A549 (cell line): ENCODE data around the gene SYNDIG1L.

ENCODE experiments used
- BHLHE40 ChIP-seq: IDR thresholded peaks from 2 replicates; pipeline ENCODE4 v1.6.1; 2012; ENCODE audit warnings: low read depth, low read length, inconsistent platforms
- CTCF ChIP-seq: fragments of >200 bp; sonication (Bioruptor Twin); formaldehyde crosslinking; IDR thresholded peaks from 3 replicates; pipeline ENCODE4 v1.5.1; 2016
- EP300 ChIP-seq, 2 experiments: fragments of >200 bp; sonication (Bioruptor Twin); formaldehyde crosslinking; IDR thresholded peaks; 2 replicates in 1 of 2; 3 replicates in 1 of 2; pipeline ENCODE4 v1.6.1; 2016 to 2017
- MAFK ChIP-seq: fragments of 450-650 bp; IDR thresholded peaks from 2 replicates; pipeline ENCODE4 v1.6.1; 2014; ENCODE audit not compliant: partially characterized antibody
- POLR2A ChIP-seq: IDR thresholded peaks from 2 replicates; pipeline ENCODE4 v1.6.1; 2012; ENCODE audit warnings: mild to moderate bottlenecking, low read length
- RAD21 ChIP-seq, 2 experiments: fragments of >200 bp in 1 of 2; sonication (Bioruptor Twin) in 1 of 2; formaldehyde crosslinking in 1 of 2; IDR thresholded peaks in 1 of 2; conservative IDR thresholded peaks in 1 of 2; 2 replicates in 1 of 2; 3 replicates in 1 of 2; pipeline ENCODE4 v1.6.1; 2012 to 2018; ENCODE audit warnings: inconsistent platforms in 1 of 2
- TP53 ChIP-seq: fragments of 250-450 bp; sonication (Bioruptor Pico); IDR thresholded peaks from 2 replicates; pipeline ENCODE4 v1.5.0; 2021; ENCODE audit warnings: mild to moderate bottlenecking, moderate library complexity

DNA sequence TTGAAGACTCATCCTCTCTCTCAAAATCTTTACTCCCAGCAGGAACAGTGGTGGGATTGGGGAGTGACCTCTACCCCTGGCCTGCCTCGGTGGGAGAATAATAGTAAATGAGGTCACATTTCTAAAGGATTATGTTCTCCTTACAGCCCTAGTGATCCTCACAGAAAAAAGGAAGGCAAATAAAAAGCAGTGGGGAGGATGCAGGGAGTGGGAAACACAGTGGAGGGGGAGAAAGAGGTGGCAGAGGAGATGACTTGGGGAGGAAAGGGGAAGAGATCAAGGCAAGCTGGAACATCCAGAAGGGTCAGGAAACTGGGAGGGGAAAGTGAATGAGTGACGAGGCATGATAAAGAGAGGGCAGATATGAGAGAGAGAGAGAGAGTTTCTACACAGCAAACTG is 8.3 kb upstream of the SYNDIG1L start:
- TF ChIP-seq MAFK, result no peak
- TF ChIP-seq TP53, result no peak
- TF ChIP-seq POLR2A, result no peak
- TF ChIP-seq RAD21 (conservative IDR thresholded peaks at IDR 0.05 in 1 of 2, IDR thresholded peaks at IDR 0.05 in 1 of 2), result no peak
- no peak for TF ChIP-seq BHLHE40
- no peak for TF ChIP-seq CTCF
- no peak for TF ChIP-seq EP300 (IDR thresholded peaks at IDR 0.05)
